Hematopoietic multipotent progenitor cell (in vitro differentiated cells): ENCODE measurements around the gene ATP6AP1. TPM values are rescaled to one million over a fixed set of nuclear protein-coding genes. Genes with fewer than 3 reads are reported as not detected.

Experiments
- DNase-seq, 3 donors: peaks; one replicate each; pipeline ENCODE4 v3.0.0-alpha.2; 2011 to 2015; ENCODE audit warnings: low read depth in 2 of 3, low spot score in 2 of 3
- total RNA-seq: library from RNA; depleted of rRNA; stranded (reverse); fragments of >200 nt; gene quantifications from one replicate; pipeline ENCODE4 v1.2.3, GENCODE V29; 2012

The ATP6AP1 gene
- total RNA-seq, 1 donor = 95.1 TPM

DNA sequence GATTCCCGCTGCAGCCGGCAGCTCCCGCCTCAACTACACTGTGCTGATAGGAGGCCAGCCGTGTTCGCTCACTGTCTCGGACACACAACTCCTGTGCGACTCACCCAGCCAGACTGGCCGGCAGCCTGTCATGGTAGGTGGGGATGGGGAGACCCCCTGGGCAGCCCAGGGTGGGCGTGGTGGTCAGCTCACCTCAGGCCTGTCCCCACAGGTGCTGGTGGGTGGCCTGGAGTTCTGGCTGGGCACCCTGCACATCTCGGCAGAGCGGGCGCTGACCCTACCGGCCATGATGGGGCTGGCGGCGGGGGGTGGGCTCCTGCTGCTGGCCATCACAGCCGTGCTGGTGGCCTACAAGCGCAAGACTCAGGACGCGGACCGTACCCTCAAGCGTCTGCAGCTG lies 39.1 kb downstream of the ATP6AP1 start:
- no peak for DNase-seq

DNA sequence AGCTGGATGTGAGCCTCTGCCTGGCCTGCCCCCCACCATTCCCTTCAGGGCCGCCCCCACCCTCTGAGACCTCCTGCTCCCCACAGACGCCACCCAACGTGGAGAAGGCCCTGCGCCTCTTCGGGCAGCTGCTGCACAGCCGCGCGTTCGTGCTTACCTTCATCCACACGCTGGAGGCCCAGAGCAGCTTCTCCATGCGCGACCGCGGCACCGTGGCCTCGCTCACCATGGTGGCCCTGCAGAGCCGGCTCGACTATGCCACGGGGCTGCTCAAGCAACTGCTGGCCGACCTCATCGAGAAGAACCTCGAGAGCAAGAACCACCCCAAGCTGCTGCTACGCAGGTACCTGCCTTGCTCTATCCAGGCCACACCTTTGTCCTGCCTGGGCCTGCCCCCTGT lies 39.7 kb downstream of the ATP6AP1 start:
- no peak for DNase-seq

DNA sequence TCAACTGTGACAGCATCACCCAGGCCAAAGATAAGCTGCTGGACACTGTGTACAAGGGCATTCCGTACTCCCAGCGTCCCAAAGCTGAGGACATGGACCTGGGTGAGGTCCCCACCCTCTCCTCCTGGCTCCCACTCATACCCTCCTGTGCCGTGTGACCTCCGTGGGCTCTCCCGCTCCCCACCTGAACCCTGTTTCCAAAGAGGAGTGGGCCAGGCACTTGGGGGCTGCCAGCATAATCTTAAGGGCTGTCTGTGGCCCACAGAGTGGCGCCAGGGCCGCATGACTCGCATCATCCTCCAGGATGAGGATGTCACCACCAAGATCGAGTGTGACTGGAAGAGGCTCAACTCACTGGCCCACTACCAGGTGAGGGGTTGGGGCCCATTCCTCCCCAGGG lies 40.6 kb downstream of the ATP6AP1 start:
- DNase-seq = no peak

DNA sequence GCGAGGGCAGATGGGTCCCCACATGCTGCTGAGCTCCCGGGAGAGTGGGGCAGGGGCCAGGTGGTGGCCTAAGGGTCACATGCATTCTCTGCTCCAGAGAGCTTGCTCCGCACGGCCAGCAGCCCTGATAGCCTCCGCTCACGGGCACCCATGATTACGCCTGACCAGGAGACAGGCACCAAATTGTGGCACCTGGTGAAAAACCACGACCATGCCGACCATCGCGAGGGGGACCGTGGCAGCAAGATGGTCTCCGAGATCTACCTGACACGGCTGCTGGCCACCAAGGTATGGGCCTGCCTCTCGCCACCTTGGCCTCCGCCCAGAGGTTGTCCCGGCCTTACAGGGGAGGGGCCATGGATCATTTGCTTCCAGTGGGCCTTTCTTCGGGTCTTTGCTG lies 41.4 kb downstream of the ATP6AP1 start:
- DNase-seq = no peak

DNA sequence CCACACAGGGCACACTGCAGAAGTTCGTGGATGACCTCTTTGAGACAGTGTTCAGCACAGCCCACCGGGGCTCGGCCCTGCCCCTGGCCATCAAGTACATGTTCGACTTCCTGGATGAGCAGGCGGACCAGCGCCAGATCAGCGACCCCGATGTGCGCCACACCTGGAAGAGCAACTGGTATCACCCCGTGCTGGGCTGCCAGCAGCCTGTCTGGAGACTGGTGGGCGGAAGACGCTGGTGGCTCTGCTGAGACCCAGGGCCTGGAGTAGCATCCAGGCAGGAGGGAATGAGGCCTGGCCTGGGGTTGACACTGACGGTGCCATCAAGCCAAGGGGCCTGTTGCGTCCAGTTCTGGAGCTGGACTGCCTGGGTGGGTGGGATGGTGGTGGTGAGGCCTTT lies 42.0 kb downstream of the ATP6AP1 start:
- DNase-seq = no peak

DNA sequence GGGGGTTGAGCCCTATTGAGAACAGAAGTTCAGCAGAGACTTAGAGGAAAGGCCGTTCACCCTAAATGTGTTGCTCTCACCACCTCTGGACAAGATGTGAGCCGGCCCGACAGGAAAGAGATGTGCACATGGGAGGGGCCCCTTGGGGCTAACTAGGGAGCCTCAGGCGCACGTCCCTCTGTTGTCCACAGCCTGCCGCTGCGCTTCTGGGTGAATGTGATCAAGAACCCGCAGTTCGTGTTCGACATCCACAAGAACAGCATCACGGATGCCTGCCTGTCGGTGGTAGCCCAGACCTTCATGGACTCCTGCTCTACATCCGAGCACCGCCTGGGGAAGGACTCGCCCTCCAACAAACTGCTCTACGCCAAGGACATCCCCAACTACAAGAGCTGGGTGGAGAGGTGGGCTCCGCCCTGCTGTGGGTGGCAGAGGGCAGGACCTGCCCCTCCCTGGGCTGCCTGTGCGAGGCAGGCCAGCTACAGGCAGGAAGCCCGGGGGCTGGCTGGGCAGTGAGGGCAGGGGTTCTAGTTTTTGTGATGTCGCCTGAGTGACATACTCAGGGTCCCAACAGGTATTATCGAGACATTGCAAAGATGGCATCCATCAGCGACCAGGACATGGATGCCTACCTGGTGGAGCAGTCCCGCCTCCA lies 42.6 kb downstream of the ATP6AP1 start:
- no peak for DNase-seq

DNA sequence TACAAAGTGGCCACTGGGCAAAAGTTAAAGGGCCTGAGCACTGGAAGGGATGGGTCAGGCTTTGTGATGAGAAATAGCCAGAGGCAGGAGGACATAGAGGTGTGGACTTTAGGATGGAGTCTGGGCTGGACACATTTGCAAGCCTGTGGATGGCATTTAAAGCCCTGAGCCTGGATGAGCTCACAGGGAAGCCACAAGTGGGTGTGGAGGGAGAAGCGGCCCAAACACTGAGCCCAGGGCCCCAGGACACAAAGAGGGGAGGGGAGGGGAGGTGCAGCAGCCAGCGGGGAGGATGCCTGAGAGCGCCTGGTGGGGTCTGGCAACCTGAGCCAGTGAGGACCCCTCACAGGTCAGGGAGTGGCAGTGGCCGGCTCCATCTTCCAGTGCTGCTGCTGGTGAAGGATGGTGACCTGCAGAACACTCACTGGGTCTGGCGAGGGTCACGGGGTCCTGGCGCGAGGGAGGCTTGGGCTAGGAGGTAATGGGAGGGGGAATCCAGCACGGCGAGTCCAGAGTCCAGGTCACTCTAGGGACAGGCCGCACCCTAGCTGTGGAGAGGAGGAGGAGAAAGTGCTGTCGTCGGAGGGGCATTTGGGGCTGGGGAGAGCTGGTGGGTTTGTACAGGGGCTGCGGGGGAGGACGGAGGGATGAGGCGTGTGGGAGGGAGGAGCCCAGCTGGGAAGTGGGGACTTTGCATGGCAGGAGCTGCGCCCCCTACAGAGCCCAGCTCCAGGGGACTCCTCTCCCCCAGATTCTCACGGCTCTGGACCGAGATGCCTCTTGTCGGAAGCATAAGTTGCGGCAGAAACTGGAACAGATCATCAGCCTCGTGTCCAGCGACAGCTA lies 43.6 kb downstream of the ATP6AP1 start:
- DNase-seq = no peak

DNA sequence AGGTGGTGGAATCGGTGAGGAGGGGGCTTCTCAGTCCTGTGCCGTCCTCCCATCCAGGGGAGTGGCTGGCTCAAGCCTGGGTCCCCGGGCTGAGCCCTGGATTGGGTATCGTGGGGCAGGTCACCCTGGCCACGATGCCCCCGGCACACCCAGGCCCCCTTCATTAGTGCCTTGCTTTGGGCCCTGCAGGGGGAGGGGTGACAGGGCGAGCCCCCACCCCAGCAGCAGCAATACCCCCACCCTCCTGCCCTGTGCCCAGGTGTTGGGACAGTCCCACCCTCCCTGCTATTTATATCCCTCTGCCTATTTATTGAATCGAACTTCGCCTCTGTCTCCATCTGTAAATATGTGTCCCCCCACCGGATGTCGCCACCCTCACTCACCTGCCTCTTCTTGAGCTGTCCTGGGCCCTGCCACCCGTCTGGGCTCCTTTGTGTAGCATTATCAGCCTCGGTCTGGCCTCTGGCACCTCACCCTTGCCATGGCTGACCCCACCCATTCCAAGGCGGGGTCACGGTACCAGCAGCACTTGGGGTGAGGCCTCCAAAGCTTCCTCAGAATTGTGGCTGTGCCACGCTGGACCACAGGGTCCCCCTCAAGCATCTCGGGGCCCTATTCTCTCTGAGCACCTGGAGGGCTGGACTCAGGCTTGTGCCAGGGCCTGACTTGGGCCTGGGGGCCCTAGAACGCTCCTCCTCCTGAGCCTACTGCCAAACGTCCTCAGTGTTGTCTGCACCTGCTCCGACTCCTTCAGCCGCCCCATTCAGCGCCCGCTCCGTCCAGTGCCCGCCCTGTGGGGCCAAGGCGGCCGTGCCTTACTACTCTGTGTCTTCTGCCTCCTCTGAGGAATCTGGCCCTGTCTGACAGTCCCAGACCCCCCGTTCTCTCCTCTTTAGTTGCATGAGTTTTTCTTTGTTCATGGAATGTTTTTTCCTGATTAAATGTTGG lies 44.5 kb downstream of the ATP6AP1 start:
- no peak for DNase-seq

DNA sequence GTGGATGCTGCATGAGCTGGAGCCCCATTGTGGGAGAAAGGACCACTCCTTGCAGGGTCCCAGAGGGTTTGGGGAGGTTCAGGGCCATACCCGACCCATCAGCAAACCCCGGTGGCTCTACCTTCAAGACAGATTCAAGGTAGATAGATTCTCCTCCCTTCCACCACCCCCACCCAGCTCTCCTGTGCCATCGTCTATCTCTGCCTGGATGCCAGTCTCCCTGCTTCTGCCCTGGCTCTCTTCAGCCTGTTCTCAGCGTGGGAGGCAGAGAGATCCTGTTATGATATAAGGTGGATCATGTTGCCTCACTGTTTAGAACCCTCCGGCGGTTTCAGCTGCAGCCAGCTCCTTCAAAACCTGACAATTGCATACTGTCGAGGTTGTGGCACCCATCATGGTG lies 45.2 kb downstream of the ATP6AP1 start:
- DNase-seq = no peak

DNA sequence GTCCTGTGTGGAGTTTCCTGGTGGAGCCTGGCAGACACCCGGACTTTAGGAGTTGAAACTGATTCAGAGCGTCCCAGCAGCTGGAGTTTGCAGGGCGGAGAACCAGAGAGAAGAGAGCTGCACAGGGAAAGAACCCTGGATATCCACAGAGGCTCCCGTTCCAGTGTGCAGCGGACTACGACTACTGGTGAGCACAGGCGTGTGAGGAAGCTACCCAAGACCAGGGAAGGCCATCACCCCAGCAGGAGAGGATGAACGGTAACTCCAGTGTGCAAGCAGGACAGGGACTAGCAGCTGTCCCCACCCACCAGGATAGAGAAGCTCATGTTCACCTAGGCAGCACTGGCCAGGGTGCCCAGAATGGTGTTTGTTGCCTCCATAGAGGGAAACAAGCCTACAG lies 48.3 kb downstream of the ATP6AP1 start:
- no peak for DNase-seq

DNA sequence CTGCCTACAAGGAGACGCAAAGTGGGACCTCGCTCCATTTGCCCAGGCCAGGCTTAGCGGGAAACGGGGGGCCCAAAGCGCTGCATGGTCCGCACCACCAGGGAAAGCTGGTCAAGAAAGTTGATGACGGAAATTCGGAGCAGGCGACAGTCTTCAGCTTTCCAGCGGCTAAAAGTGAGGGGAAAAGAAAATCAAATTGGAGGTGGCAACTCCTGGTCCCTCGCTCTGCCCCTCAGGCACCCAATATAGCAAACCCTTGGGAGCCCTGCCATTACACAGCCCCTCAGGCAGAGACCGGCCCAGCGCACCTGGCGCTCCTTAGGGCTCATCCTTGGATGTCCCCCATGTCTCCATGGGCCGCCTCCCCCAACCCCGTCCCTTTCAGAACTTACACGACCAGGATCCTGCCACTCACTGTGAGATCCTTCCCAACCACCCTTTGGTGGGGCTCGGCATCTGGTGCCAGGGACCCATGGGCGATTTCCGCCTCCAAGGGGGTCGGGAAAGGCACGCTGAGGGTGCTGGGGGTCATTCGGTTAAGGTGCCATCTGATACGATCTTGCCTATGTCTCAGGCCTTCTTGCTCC lies 49.5 kb downstream of the ATP6AP1 start:
- no peak for DNase-seq

DNA sequence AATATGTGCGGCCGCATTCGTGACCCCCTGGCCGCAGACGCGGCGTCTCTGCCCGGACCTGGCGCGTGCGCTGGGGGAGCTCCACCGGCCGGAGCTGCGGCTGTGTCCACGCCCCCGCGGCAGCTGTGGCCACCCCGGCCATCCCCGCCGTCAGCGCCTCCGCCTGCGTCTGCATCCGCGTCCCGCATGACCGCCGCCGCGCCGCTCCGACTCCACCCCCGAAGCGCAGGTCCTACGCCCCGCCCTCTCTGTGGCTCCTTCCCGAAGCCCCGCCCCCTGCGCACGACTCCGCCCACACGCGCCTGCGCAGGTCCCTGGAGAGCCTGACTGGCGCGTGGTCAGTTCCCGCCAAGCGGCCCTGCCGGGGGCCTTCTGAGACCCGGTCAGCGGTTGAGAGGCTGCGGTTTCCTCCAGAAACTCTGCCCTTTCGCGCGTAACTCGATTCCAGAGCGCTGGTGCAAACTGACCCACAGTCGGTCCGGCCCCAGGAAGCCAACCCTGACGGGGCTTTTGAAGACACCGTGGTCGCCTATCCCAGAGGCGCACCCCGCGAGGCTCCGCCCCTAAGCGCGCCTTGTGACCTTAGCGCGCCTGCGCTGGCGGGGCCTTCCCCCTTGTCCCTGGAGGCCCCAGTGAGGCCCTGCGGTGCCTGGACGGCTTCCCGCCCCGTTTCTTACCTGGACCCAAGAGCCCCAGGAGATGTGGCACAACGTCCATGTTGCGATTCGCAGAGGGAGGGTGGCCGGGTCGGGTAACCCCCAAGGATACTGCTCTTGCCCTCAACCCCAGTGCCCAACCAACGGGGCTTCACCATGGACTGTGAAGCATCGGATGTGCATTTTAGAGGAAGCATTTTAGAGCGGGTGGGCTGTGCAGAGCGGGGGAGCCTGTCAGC lies 50.5 kb downstream of the ATP6AP1 start, which contains the start of gene LAGE3:
Gene LAGE3 (minus strand): TSS at position 554 of the 895 bp plus-strand sequence. CDS start 366 bp downstream, at position 188.
- DNase-seq = peak; percentile 84 to 90 (median 85)

DNA sequence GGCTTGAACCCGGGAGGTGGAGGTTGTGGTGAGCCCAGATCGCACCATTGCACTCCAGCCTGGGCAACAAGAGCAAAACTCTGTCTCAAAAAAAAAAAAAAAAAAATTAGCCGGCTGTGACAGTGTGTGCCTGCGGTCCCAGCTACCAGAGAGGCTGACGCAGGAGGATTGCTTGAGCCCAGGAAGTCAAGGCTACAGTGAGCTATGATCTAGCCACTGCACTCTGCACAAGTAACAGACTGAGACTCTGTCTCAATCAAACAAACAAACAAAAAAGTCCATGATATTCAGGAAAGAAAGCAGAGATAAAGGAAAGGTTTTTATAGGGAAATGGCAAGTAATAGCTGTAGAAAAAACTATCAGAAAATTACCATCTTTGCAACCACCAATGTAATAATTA lies 52.7 kb downstream of the ATP6AP1 start:
- no peak for DNase-seq

DNA sequence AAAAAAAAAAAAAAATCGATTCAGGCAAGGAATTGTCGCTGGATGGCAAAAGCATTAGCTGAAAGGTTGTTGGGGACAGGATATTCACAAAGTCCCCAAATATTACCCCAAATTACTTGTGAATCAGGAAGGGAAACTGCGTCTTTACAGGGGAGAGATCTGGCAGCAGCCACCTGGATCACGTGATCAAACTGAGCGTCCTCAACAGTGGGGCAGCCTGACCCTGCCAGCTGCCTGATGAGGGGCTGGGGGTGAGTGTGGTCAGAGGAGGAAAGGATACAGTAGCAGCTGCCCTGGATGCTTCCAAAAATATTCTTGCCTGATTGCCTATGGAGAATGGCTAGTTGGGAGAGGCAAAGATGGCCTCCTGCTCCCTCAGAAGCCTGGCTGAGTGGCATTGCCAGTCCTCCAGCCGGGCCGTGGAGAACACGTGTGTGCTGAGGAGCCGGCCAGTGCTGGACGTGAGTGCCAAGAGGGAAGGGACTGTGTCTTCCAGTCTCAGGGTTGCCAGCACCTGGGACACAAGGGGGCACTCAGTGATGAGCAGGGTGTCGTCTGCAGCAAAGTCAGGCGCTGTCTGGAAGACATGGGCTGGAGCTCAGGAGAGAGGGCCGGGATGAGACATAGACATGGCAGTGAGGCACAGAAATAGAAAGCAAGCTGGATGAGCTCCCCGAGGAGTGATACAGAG lies 53.6 kb downstream of the ATP6AP1 start:
- no peak for DNase-seq

DNA sequence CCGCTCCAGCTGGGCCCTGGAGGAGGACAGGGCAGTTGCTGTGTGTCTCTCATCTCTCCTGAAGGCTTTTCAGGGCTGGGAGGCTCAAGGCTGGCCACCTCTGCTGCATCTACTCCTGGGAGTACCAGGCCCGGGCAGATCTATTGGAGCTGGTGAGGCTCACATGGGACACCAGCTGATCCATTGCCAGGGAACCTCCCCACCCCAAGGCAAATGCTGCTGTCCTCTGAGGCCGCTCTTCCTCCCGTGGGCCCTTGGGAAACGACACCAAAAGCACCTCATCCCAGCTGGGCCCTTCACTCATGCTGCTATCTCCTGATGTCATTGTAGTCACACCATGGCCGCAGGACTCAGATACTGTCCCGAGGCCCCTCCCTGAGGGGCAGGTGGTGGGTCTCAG lies 54.3 kb downstream of the ATP6AP1 start:
- DNase-seq = no peak

DNA sequence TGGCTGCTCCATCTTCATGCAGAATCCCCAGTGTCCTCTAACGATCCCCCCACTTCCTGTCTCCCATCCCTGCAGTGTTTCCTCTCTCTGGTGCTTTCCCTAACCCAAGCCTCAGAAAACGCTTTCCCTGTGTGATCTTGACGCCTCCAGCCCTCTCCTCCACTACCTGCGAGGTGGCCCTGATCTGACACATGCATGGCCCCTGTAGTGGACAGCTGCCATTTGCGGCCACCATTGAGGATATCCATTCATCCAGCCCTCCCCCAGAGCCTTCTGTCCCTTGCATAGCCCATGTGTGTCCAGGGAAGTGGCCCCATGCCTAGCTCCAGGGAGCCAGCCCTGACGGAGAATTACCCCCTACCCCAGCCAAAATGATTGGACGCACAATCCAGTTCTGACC lies 54.8 kb downstream of the ATP6AP1 start:
- DNase-seq = no peak

DNA sequence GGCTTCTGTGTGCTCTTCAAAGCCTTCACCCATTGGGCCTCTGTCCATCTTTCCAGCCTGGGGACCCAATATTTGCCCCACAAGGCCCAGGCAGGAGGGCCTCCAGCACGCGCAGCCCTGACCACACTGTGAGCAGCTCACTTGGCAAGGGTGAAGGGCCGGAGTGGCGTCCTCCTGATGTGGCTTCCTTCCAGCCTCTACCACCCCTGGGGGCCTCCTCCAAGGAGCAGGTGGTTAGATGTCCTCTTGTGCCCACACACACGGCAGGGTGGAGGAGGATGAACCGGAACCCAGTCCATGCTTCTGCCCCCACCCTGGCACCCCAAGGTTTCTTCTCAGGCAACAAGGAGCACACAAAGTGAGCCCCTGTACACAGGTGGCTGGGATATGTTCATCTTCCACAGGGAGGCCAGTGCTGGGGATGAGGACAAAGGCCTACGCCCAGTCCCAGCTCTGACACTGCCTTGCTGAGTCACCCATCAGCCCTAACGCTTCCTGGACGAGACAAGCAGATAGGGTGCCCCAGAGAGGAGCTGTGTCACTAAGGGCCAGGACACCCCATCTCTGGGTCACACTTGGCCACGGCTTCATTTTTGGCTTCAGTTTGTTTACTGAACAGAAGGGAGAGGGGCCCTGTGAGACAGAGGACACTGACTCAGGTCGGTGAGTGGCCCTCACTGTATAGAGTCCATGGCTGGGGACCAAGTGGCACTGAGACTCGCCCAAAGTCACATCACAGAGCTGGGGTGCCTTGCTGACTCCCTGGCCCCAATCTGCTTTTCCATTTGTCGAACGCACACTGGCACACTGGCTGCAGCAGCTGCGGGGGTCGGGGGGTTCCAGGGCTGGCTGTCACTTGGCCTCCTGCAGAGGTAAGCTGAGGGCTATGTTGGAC lies 56.0 kb downstream of the ATP6AP1 start:
- DNase-seq = no peak
